Stimulated activated memory B cell treated with anti-CD40 and anti-IgM and Interleukin-4, amounts not matched to agents 10 μg/mL and 1 μg/mL and 100 μg/mL, for 72 hours (primary cell): Measurements from ENCODE around the gene HK2.

ENCODE experiments used
- ATAC-seq: fragments of 150-1000 bp; cut with Tn5 transposase; 2 replicates; pipeline ENCODE4 v1.10.0; 2021
- H3K27ac Mint-ChIP-seq: one replicate; pipeline ENCODE4 v1.8.0; 2022; ENCODE audit warnings: mild to moderate bottlenecking, mixed read lengths
- H3K27me3 Mint-ChIP-seq: one replicate; pipeline ENCODE4 v1.8.0; 2022; ENCODE audit warnings: mixed read lengths
- H3K36me3 Mint-ChIP-seq: one replicate; pipeline ENCODE4 v1.8.0; 2022; ENCODE audit warnings: mixed read lengths
- H3K4me1 Mint-ChIP-seq: one replicate; pipeline ENCODE4 v1.8.0; 2022; ENCODE audit warnings: mixed read lengths
- H3K4me3 Mint-ChIP-seq: one replicate; pipeline ENCODE4 v1.8.0; 2022; ENCODE audit warnings: mild to moderate bottlenecking, moderate library complexity, mixed read lengths
- H3K9me3 Mint-ChIP-seq: one replicate; pipeline ENCODE4 v1.8.0; 2022; ENCODE audit warnings: mixed read lengths

Gene HK2

DNA sequence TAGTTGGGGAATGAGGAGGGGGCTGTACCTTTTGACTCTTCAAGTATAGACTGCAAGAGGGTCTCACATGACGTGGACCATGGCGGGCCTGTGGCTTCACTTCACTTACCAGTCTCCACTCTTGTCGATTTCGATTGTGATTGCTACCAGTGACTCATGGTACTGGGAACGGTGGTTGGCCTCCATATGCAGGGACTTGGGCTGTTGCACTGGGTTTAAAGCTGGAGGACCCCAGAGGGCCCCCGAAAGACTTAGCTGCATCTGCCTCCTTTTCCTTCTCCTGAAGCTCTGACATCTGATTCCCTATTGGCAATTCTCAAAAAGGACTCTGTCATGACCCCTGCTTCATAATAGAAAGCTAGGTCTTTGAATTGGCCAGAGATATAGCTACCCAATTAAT lies 43.4 kb downstream of the HK2 start:
- H3K9me3 Mint-ChIP-seq, result no peaks in the 10 kb centered on the region
- no peaks in the 10 kb centered on the region for H3K27me3 Mint-ChIP-seq
- ATAC-seq, result no peak
- peaks cover 5% of the 10 kb centered on the region for H3K4me1 Mint-ChIP-seq
- H3K27ac Mint-ChIP-seq, result no peak overlapping the region
- H3K4me3 Mint-ChIP-seq, result no peak overlapping the region
- H3K36me3 Mint-ChIP-seq, result peaks cover 54% of the 10 kb centered on the region

DNA sequence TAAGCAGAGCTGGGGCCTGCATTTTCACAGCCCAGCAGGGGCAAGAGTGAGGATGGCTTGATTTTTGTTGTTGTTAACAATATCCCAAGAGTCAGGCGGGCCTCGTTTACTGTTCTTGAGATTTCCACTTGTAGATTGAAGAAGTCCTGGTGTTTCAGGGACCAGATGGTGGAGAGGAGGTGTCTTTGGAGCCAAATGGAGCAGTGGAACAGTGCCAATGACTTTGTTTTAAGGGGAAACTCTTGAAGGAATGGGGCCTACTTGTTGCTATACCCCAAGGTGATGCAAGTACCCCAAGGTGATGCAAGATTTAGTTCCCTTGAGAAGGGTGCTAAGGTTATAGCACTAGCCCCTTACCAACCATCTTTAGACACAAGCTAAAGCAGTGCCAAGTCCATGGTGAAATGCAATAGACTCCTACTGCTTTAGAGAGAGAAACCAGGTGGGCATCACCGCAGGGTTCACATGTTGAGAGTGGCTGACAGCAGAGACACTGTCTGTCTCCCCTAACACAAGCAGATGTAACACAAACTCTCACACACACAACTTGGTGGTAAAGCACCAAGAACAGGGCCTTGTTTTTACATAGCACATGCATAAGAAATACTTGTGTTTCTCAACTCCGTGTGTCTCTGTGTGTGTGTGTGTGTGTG lies 44.0 kb downstream of the HK2 start:
- Mint-ChIP-seq H3K4me1 (peaks cover 5% of the 10 kb centered on the region), H3K27me3 (no peaks in the 10 kb centered on the region), H3K9me3 (no peaks in the 10 kb centered on the region), H3K4me3 (no peak overlapping the region), H3K27ac (no peak overlapping the region), H3K36me3 (peaks cover 53% of the 10 kb centered on the region)
- ATAC-seq, result no peak

GRCh38 chr2:74878551-74878950 lies 44.6 kb downstream of the HK2 start:
- H3K9me3 Mint-ChIP-seq, result no peaks in the 10 kb centered on the region
- H3K4me1 Mint-ChIP-seq, result peaks cover 5% of the 10 kb centered on the region
- ATAC-seq, result no peak
- no peaks in the 10 kb centered on the region for H3K27me3 Mint-ChIP-seq
- H3K36me3 Mint-ChIP-seq, result peaks cover 53% of the 10 kb centered on the region
- H3K4me3 Mint-ChIP-seq, result no peak overlapping the region
- H3K27ac Mint-ChIP-seq, result no peak overlapping the region

GRCh38 chr2:74880054-74880728 lies 46.3 kb downstream of the HK2 start:
- Mint-ChIP-seq H3K27me3 (no peaks in the 10 kb centered on the region), H3K27ac (no peak overlapping the region), H3K4me1 (peaks cover 5% of the 10 kb centered on the region), H3K36me3 (peaks cover 53% of the 10 kb centered on the region), H3K9me3 (no peaks in the 10 kb centered on the region), H3K4me3 (no peak overlapping the region)
- no peak for ATAC-seq

GRCh38 chr2:74881176-74881575 lies 47.2 kb downstream of the HK2 start:
- no peak for ATAC-seq
- no peaks in the 10 kb centered on the region for H3K27me3 Mint-ChIP-seq
- peaks cover 61% of the 10 kb centered on the region for H3K36me3 Mint-ChIP-seq
- H3K9me3 Mint-ChIP-seq, result no peaks in the 10 kb centered on the region
- H3K4me3 Mint-ChIP-seq, result no peak overlapping the region
- H3K27ac Mint-ChIP-seq, result no peak overlapping the region
- H3K4me1 Mint-ChIP-seq, result peaks cover 2% of the 10 kb centered on the region

GRCh38 chr2:74881626-74882298 lies 47.8 kb downstream of the HK2 start:
- no peak for ATAC-seq
- Mint-ChIP-seq H3K27ac (no peak overlapping the region), H3K27me3 (no peaks in the 10 kb centered on the region), H3K9me3 (no peaks in the 10 kb centered on the region), H3K4me3 (no peak overlapping the region), H3K4me1 (no peaks in the 10 kb centered on the region), H3K36me3 (peaks cover 65% of the 10 kb centered on the region)

GRCh38 chr2:74882299-74882687 lies 48.4 kb downstream of the HK2 start:
- no peak overlapping the region for H3K27ac Mint-ChIP-seq
- H3K4me3 Mint-ChIP-seq, result no peak overlapping the region
- no peak for ATAC-seq
- no peaks in the 10 kb centered on the region for H3K9me3 Mint-ChIP-seq
- no peaks in the 10 kb centered on the region for H3K27me3 Mint-ChIP-seq
- H3K36me3 Mint-ChIP-seq, result peaks cover 70% of the 10 kb centered on the region
- no peaks in the 10 kb centered on the region for H3K4me1 Mint-ChIP-seq

DNA sequence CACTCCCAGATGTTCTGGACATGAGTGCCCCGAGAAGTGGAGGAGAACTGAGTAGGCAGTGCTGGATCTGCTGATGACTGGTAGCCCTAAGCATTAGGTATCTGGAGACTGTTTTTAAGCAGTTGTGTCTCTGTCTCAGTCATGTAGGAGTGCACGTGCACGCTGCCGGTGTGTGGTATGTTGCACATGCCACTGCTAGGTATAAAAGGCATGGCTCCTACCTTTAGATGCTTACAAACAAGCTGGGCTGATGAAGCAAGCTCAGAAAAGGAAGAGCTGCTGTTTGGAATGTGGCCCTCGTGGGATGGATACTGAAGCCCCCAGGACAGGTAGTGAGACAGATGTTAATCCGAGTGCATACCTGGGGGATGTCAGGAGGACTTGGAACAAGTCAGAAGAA lies 49.1 kb downstream of the HK2 start:
- H3K27ac Mint-ChIP-seq, result no peak overlapping the region
- H3K27me3 Mint-ChIP-seq, result no peaks in the 10 kb centered on the region
- H3K4me3 Mint-ChIP-seq, result no peak overlapping the region
- H3K4me1 Mint-ChIP-seq, result no peaks in the 10 kb centered on the region
- peaks cover 76% of the 10 kb centered on the region for H3K36me3 Mint-ChIP-seq
- H3K9me3 Mint-ChIP-seq, result no peaks in the 10 kb centered on the region
- no peak for ATAC-seq

DNA sequence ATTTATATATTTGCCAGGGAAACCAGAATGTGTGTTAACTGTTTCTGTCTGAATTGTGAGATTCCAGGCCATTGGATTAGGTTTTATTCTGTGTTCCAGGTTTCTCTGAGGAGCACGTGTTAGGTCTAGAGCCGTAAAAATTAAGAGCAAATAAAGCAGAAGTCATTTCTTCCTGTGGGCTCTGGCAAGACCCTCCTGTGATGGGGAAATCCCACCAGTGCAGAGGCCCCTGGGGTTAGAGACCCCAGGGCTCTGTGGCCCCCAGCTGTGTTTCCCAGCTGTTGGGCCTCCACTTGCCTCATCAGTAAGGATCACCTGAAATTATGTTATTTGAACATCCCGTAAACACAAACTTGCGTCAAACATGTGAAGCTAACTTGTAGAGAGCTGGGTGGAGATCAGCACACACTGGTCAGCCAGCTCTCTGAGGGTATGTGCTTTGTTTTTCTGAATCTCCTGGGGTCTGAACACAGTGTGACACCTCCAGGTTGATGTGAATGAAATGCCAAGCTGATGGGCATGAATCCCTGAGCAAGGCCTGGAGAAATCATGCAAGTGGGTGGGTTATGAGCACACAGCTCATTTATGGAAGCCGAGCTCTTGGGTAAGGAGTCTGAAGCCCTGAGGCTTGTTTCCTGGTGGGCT lies 50.3 kb downstream of the HK2 start:
- Mint-ChIP-seq H3K4me1 (no peaks in the 10 kb centered on the region), H3K36me3 (peaks cover 76% of the 10 kb centered on the region), H3K27ac (no peak overlapping the region), H3K9me3 (no peaks in the 10 kb centered on the region), H3K27me3 (no peaks in the 10 kb centered on the region), H3K4me3 (no peak overlapping the region)
- no peak for ATAC-seq

GRCh38 chr2:74884866-74885265 lies 50.9 kb downstream of the HK2 start:
- H3K36me3 Mint-ChIP-seq, result peaks cover 76% of the 10 kb centered on the region
- H3K27ac Mint-ChIP-seq, result no peak overlapping the region
- no peak overlapping the region for H3K4me3 Mint-ChIP-seq
- no peak for ATAC-seq
- no peaks in the 10 kb centered on the region for H3K4me1 Mint-ChIP-seq
- no peaks in the 10 kb centered on the region for H3K9me3 Mint-ChIP-seq
- no peaks in the 10 kb centered on the region for H3K27me3 Mint-ChIP-seq

- H3K36me3 Mint-ChIP-seq, result peaks cover 85% of the 10 kb centered on the region
- no peak overlapping the region for H3K27ac Mint-ChIP-seq
- H3K27me3 Mint-ChIP-seq, result no peaks in the 10 kb centered on the region
- no peak overlapping the region for H3K4me3 Mint-ChIP-seq
- ATAC-seq, result no peak
- H3K9me3 Mint-ChIP-seq, result no peaks in the 10 kb centered on the region
- H3K4me1 Mint-ChIP-seq, result no peaks in the 10 kb centered on the region
These were observed 52.3 kb downstream of the HK2 start for GRCh38 chr2:74886251-74886650.

DNA sequence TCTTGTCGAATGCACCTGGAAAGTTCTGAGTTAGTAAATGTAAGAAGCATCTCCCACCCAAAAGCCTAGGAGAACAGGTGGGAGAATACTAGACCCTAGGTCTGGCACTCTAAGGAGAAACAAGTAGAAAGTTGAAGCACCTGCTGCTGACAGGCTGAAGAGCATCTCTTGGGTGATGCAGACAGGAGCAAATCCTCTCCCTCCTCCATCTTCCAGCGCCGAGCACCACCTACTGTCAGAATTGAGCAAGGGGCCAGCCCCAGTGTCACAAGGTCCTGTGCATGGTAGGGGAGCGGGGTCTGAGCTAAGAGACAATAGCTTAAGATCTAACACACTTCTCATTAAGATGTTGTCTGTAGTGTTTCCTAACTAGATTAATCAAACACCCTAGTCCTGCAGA lies 52.9 kb downstream of the HK2 start:
- peaks cover 85% of the 10 kb centered on the region for H3K36me3 Mint-ChIP-seq
- no peaks in the 10 kb centered on the region for H3K4me1 Mint-ChIP-seq
- H3K9me3 Mint-ChIP-seq, result no peaks in the 10 kb centered on the region
- H3K4me3 Mint-ChIP-seq, result no peak overlapping the region
- no peak overlapping the region for H3K27ac Mint-ChIP-seq
- ATAC-seq, result no peak
- no peaks in the 10 kb centered on the region for H3K27me3 Mint-ChIP-seq

- H3K27ac Mint-ChIP-seq, result no peak overlapping the region
- no peak for ATAC-seq
- H3K4me3 Mint-ChIP-seq, result no peak overlapping the region
- no peaks in the 10 kb centered on the region for H3K4me1 Mint-ChIP-seq
- no peaks in the 10 kb centered on the region for H3K27me3 Mint-ChIP-seq
- H3K9me3 Mint-ChIP-seq, result no peaks in the 10 kb centered on the region
- peaks cover 87% of the 10 kb centered on the region for H3K36me3 Mint-ChIP-seq
These were observed 53.6 kb downstream of the HK2 start for GRCh38 chr2:74887445-74887951.

DNA sequence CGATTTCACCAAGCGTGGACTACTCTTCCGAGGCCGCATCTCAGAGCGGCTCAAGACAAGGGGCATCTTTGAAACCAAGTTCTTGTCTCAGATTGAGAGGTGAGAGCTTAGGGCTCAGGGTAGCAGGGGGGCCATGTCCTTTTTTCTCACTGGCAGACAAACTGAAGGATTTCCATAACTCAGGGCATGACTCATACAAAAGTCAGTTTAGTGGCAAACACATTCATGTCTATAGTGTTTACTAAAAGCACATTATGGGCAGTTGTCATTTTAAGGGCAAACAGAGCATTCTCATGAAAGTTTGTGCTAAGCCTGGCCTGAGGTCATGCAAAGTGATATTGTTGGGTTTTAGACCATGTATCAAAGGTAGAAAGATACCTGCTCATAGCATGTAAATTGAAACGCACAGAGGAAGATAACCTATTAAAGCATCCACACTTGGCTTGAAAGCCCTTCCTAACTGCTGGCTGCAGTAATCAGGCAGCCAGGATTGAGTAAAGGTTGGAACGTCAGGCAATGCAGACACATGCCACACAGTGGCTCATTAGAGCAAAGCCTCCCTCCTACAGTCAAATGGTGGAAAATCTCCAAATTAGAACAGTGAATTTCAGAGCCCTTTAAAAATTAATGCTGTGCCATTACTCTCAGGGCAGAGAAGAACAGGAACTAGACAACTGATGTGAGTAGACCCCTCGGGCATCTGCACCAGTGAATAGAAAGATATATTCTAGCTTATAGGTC lies 54.2 kb downstream of the HK2 start:
- no peak overlapping the region for H3K27ac Mint-ChIP-seq
- H3K4me1 Mint-ChIP-seq, result no peaks in the 10 kb centered on the region
- H3K4me3 Mint-ChIP-seq, result no peak overlapping the region
- no peaks in the 10 kb centered on the region for H3K27me3 Mint-ChIP-seq
- no peak for ATAC-seq
- peaks cover 90% of the 10 kb centered on the region for H3K36me3 Mint-ChIP-seq
- H3K9me3 Mint-ChIP-seq, result no peaks in the 10 kb centered on the region

- ATAC-seq, result no peak
- Mint-ChIP-seq H3K4me3 (no peak overlapping the region), H3K9me3 (no peaks in the 10 kb centered on the region), H3K4me1 (no peaks in the 10 kb centered on the region), H3K36me3 (peaks cover 97% of the 10 kb centered on the region), H3K27me3 (no peaks in the 10 kb centered on the region), H3K27ac (no peak overlapping the region)
These were observed 55.2 kb downstream of the HK2 start for GRCh38 chr2:74889159-74889558.
